OCI-LY7 (cell line): Measurements from ENCODE around the gene MRPS24.

Experiments
- CTCF ChIP-seq: fragments of 200-600 bp; sonication (generic); conservative IDR thresholded peaks from 2 replicates; pipeline ENCODE4 v1.5.1; 2014; ENCODE audit warnings: mild to moderate bottlenecking, antibody characterized with exemption, low read length, moderate library complexity, mixed read lengths
- EZH2phosphoT487 ChIP-seq: fragments of 200-600 bp; sonication (generic); IDR thresholded peaks from 2 replicates; pipeline ENCODE4 v1.6.1; 2018; ENCODE audit warnings: low read depth, borderline replicate concordance, mild to moderate bottlenecking, mixed run types, antibody characterized with exemption, low read length, moderate library complexity, mixed read lengths

- TF ChIP-seq CTCF: no peak
- no peak for TF ChIP-seq EZH2phosphoT487
Measured at GRCh38 chr7:43843296-43843695, 26.0 kb downstream of the MRPS24 start.
